ENCODE results near the gene FAM89A. TPM values are rescaled to one million over a fixed set of nuclear protein-coding genes. Genes with fewer than 3 reads are reported as not detected.

The FAM89A gene
- total RNA-seq, 2 donors from 2014 or later: 3.6 to 6.3 TPM

DNA sequence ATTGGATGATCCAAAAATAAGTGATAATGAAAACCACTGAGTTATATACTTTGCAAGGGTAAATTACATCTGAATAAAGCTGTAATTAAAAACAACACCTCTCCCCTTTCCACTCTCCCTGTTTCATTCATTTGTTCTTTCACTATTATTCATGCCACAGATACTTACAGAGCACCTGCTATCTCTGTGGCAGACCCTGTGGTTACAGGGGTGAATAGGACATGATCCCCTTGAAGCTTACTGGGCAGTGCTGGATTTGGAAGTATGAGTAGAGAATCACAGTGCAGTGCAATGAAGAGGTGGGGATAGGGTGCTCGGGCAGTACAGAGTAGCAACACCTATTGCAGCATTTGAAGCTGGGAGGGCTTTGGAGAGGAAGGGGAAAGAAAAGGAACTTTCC is 39.4 kb downstream of the FAM89A start:
- H3K36me3 ChIP-seq: peaks cover 25% of the 10 kb centered on the region
- TF ChIP-seq, protein P1, sequence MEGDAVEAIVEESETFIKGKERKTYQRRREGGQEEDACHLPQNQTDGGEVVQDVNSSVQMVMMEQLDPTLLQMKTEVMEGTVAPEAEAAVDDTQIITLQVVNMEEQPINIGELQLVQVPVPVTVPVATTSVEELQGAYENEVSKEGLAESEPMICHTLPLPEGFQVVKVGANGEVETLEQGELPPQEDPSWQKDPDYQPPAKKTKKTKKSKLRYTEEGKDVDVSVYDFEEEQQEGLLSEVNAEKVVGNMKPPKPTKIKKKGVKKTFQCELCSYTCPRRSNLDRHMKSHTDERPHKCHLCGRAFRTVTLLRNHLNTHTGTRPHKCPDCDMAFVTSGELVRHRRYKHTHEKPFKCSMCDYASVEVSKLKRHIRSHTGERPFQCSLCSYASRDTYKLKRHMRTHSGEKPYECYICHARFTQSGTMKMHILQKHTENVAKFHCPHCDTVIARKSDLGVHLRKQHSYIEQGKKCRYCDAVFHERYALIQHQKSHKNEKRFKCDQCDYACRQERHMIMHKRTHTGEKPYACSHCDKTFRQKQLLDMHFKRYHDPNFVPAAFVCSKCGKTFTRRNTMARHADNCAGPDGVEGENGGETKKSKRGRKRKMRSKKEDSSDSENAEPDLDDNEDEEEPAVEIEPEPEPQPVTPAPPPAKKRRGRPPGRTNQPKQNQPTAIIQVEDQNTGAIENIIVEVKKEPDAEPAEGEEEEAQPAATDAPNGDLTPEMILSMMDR (IDR thresholded peaks at IDR 0.05): no peak
- no peak overlapping the region for H3K4me3 ChIP-seq
- no peak overlapping the region for H3K27ac ChIP-seq
- H3K4me1 ChIP-seq: no peaks in the 10 kb centered on the region
- no peak for DNase-seq
- no peaks in the 10 kb centered on the region for H3K27me3 ChIP-seq
- no peak overlapping the region for H3K9ac ChIP-seq (ENCODE audit: low read depth in 2 of 2, low read length in 2 of 2)
- H3K9me3 ChIP-seq: no peaks in the 10 kb centered on the region
- intact Hi-C loops (cut with DNase I): no loop called here

DNA sequence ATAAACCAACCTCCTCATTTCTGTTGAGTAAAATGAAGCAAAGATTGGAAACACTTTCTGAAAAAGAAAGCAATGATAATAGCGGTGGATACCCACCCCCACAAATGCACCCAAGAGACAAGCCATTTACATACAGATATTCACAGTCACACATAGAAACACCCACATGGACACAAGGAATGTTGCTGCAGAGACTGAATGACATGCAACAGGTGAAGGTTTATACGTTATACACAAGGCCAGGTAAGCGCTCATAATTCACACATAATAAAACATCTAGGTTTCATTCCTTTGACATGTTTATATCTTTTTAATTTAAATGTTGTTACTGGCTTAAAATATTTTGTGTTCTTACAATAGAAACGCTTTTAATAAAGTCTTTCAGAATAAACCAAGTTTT is 39.9 kb downstream of the FAM89A start:
- no peak for DNase-seq
- H3K9ac ChIP-seq (ENCODE audit: low read depth in 2 of 2, low read length in 2 of 2): no peak overlapping the region
- TF ChIP-seq, protein P1 (IDR thresholded peaks at IDR 0.05): no peak
- peaks cover 25% of the 10 kb centered on the region for H3K36me3 ChIP-seq
- no peaks in the 10 kb centered on the region for H3K4me1 ChIP-seq
- no peaks in the 10 kb centered on the region for H3K9me3 ChIP-seq
- intact Hi-C loops (cut with DNase I): no loop called here
- H3K27me3 ChIP-seq: no peaks in the 10 kb centered on the region
- no peak overlapping the region for H3K27ac ChIP-seq
- no peak overlapping the region for H3K4me3 ChIP-seq

DNA sequence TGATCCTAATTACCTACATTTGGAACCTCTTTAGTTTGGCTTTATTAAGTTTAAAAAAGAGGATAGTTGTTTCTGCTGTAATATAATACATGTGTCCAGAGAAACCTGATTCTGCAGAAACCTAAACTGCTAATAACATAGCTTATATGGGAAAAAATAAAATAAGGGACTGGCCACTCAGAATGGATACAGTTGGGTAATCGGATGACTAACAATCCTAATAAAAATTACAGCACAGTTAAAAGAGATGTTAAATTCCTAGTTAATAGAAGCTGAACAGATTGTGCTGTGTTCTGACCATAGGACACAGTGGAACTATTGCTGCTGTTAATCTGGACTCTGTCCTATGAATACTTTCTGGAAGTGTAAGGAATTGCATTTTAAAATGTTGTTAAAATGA is 45.2 kb downstream of the FAM89A start:
- Histone ChIP-seq H3K4me1 (no peaks in the 10 kb centered on the region), H3K9me3 (no peaks in the 10 kb centered on the region), H3K27me3 (no peaks in the 10 kb centered on the region), H3K36me3 (peaks cover 25% of the 10 kb centered on the region), H3K4me3 (no peak overlapping the region), H3K27ac (no peak overlapping the region), H3K9ac (ENCODE audit: low read depth in 2 of 2, low read length in 2 of 2) (no peak overlapping the region)
- intact Hi-C loops (cut with DNase I): no loop called here
- TF ChIP-seq, protein P1 (IDR thresholded peaks at IDR 0.05): no peak
- DNase-seq: no peak

DNA sequence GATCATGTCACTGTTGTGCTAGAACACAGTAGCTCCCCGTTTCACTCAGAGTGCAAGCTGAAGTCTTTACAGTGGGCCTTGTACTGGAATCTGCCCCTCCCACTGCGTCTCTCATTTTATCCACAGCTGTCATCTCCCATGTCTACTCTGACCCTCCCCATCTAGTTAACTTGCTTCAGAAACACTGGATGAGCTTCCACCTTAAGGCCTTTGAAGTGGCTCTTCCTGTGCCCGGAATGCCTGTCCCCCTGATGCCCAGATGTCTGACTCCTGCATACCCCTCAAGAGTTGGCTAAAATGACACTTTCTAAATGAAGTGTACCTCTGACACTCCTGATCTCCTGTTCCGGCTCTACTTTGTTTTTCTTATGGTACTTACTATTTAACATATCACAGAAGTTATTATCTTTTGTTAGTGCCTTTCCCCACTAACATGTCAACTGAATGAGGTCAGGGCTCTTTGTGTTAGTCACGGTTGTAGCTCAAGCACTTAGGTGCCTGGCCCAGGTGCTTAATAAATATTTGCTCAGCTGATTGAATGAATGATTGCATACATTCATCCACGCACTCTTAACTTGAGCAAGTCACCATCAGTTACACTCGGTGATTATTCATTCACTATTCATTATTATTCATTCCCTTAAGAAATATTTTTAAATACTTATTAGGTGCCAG is 47.8 kb downstream of the FAM89A start:
- H3K4me3 ChIP-seq: no peak overlapping the region
- TF ChIP-seq, protein P1 (IDR thresholded peaks at IDR 0.05): no peak
- no peaks in the 10 kb centered on the region for H3K9me3 ChIP-seq
- peaks cover 9% of the 10 kb centered on the region for H3K36me3 ChIP-seq
- no peaks in the 10 kb centered on the region for H3K27me3 ChIP-seq
- no peak overlapping the region for H3K9ac ChIP-seq (ENCODE audit: low read depth in 2 of 2, low read length in 2 of 2)
- intact Hi-C loops (cut with DNase I): no loop called here
- no peak overlapping the region for H3K27ac ChIP-seq
- H3K4me1 ChIP-seq: no peaks in the 10 kb centered on the region
- no peak for DNase-seq

DNA sequence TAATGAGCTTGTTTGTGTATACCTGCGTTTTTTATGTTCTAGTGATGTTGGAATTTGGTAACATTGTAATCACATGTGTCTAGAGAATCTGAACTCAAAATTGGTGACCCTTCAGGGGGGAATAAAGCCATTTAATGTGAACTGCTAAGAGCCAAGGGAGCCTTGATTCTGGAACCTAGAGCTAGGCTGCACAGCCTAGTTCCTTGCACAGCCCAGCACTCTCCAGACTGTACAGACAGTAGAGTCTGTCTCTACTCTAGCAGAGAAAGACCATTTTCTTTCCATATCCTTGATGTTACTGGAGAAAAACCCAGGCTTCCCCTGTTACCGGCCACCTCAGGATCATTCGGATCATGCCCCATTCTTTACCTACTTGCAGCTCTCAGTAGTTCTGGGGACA is 52.6 kb downstream of the FAM89A start:
- H3K9ac ChIP-seq (ENCODE audit: low read depth in 2 of 2, low read length in 2 of 2): no peak overlapping the region
- no peaks in the 10 kb centered on the region for H3K4me1 ChIP-seq
- no peaks in the 10 kb centered on the region for H3K27me3 ChIP-seq
- intact Hi-C loops (cut with DNase I): no loop called here
- TF ChIP-seq, protein P1 (IDR thresholded peaks at IDR 0.05): no peak
- no peak for DNase-seq
- no peak overlapping the region for H3K4me3 ChIP-seq
- no peak overlapping the region for H3K27ac ChIP-seq
- peaks cover 4% of the 10 kb centered on the region for H3K36me3 ChIP-seq
- no peaks in the 10 kb centered on the region for H3K9me3 ChIP-seq
